Ovary (tissue), 3 donors: Measurements from ENCODE around the gene NRCAM.

ENCODE experiments used
- CTCF ChIP-seq, 3 donors: fragments of 450-650 bp in 2 of 3; fragments of 200-600 bp in 1 of 3; IDR thresholded peaks; one replicate each; pipeline versions ENCODE4 v1.5.1 to v1.8.0; 2016 to 2022; ENCODE audit warnings: antibody characterized with exemption in 3 of 3, mild to moderate bottlenecking in 1 of 3
- POLR2A ChIP-seq: fragments of 450-650 bp; IDR thresholded peaks from one replicate; pipeline ENCODE4 v1.6.1; 2017; ENCODE audit warnings: antibody characterized with exemption, mild to moderate bottlenecking, moderate library complexity
- donor health status: DM: no; HTN: no; CAD: no.

DNA sequence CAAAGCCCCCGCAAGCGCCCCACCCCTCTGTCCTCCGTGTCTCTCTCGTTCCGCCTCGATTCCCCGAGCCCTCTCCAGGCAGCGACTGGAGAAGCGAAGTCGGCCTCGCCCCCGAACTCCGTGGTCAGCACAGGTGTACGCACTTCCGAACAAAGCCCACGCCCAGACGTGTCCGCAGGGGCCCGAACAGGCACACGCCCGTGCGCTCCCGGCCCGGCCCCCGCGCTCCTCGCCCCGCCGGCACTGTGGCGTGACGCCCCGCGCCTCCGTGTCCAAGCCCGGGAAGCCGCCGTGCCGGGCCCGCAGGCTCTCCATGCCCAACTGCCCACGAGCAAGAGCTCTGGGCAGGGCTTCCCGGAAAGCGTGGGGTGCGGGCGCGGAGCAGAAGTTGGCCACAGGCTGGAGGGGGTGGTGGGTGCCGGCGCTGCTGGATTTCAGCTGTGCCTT is 662 bp downstream of the NRCAM start:
- TF ChIP-seq CTCF (IDR thresholded peaks at IDR 0.05) (no peak), POLR2A (no peak)
